Activated CD4-positive, alpha-beta T cell treated with anti-CD3 and anti-CD28 coated beads, Interleukin-2, amount 50 U/mL, for 16 hours (primary cell): Measurements from ENCODE around the gene ACOT12.
"Not testable (repeated sequence)": the region's sequence is repeated elsewhere in the genome, so short reads cannot be mapped to it uniquely, and the experiment has no call there.

Experiments used
- DNase-seq: peaks from one replicate; pipeline ENCODE4 v3.0.0-alpha.2; 2020

Gene ACOT12

DNA sequence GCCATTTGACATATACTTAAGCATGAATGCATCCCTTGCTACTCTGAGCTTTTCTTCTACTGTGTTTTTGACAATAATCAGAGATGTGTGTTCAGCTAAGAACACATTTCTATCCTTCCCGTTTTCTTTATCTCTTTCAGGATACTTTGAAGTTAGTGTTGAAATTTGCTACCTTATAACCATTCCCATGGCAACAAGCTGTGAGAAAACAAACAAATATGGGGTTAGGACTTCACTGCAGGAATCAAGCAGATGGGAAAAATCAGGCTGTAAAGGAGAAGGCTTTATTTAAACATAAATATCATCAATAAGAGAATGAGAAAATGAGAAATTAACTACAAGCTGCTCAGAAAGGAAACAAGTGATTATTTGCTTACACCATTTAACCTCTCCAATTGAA, 57.4 kb downstream of the ACOT12 start:
- DNase-seq: no peak

DNA sequence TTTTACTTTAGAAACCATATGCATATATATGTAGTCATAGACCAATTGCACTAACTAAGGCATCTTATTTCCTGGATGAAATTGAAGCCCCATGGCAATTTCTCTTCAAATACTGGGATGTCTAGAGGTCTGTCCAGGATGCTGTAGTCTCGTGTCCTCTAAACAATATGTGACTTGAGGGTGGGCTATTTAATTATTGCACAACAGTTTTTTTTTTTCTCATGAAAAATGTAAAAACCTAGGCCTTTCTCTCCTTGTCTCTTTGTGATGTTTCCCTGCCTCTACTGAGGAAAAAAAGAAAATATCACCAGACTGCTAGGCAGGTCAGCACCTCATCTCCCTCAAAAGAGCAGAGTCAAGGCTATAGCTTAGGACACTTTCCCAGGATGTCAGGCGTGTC, 58.0 kb downstream of the ACOT12 start:
- no peak for DNase-seq

DNA sequence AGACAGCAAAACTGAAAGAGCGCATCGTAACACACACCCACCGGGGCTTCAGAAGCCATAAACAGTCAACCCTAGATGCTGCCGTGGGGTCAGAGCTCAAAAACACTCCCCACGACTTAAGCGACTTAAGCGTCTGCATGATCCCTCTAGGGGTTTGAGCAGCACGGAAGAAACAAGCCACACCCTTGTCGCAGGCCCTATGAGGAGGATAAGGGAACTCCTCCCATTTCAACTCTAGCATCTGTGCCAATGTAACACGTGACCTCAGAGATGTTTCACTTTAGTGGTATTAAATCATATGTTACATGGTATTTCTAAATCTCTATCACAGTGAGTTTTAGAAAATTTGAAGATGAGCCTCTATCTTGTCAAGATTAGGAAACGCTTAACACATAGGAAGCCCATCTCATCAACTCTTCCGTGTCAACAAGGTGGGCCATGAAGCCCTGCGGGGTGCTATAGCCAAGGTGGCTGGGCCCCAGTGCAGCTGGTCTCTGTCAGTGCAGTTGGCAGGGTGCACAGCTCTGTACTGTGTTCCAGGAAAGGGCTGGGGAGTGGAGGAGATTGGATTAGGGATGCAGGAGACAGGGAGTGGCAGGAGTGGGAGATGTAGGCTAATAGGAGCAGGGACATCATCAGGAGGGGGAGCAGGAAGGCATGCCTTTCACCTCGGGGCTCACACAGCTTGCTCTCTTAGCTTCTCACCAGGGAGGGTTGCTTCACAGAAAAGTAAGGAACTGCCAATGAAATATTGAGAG, 59.5 kb downstream of the ACOT12 start:
- DNase-seq: no peak

DNA sequence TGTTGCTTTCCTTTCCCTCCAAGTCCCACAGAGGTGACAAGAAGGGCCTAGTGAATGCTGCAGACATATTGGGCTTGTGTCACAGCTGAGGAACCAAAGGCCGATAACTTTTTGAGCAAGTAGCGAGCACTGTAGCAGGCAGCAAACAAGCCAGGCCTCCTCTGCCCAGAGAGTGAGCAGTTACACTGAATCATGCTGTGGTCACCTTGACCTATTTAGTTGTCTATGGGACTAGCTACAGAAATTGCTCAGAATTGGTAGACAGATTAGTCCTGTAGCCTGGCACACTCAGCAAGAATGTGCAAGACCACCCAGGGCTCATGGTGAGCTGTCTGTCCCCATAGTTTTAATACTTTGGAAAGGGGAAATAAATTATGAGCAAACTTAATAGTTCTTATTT, 67.4 kb downstream of the ACOT12 start:
- peak; percentile 24 for DNase-seq

DNA sequence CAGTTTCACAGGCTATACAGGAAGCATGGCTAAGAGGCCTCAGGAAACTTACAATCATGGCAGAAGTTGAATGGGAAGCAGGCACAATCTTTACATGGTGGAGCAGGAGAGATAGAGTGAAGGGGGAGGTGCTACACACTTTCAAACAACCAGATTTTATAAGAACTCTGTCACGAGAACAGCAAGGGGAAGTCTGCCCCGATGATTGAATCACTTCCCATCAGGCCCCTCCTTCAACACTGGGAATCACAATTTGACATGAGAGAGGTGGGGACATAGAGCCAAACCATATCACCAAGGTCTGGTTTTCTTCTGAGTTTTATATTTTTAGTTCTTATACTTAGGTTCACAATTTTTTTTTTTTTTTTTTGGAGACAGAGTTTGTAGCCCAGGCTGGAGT, 76.4 kb downstream of the ACOT12 start:
- no peak for DNase-seq

DNA sequence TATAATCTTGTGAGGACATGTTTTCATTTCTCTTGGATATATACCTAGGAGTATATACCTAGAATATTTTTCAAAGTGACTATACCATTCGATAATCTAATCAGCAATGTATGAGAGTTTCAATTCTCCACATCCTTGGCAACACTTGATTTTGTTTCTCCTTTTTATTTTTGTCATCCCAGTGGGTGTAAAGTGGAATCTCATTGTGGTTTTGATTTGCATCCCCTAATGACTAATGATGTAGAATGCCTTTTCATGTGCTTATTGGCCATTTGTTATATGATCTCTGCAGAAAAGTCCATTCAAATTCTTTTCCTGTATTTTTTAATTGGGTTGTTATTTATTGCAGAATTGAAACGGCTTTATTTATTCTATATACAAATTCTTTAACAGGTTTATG, 77.4 kb downstream of the ACOT12 start:
- no peak for DNase-seq

DNA sequence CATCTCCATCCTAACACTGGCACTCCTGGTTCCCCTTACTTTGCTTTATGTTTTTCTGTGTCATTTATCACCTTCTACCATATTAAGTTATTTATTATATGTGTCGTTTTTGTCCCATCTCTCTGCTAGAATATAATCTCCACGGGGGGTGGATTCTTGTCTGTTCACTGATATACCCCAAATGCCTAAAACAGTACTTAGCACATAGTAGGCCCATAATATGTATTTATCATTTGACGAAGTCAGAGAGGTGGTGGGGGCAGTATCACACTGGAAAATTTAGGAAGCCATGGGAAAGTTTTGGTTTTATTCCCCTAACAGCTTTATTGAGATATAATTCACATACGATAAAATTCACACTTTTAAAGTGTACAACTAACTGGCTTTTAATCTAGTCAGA, 78.1 kb downstream of the ACOT12 start:
- DNase-seq: no peak

DNA sequence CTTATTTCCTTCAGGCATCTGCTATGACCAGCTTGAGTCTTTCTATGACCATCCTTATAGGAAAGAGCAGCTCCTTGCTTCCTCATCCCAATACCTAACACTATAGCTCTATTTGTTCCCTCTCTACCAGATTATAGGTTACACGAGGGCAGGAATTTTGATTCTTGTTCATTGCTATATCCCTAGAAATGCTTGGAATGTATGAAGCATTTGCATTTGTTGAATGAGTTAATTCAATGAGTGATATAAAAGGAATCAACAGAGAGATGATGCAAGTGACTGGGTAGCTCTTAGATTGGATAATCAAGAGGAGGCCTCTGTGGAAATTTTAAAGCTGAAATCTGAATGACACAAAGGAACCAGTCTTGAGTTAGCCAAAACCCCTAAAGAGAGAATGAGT, 78.6 kb downstream of the ACOT12 start:
- no peak for DNase-seq

DNA sequence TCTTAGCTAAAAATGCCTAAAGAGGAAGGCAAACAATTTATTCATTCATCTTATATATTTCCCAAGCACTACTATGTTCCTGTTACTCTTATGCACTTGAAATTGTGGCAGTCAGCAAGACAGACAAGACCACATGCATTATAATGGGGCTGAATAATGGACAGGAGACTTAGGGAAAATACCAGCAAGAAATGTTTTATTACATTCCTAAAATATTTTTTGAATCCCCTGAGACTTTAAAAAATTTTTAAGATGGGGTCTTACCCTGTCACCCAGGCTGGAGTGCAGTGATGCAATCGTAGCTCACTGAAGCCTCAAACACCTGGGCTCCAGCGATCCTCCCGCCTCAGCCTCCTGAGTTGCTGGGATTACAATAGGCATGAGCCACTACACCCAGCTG, 79.4 kb downstream of the ACOT12 start:
- no peak for DNase-seq

DNA sequence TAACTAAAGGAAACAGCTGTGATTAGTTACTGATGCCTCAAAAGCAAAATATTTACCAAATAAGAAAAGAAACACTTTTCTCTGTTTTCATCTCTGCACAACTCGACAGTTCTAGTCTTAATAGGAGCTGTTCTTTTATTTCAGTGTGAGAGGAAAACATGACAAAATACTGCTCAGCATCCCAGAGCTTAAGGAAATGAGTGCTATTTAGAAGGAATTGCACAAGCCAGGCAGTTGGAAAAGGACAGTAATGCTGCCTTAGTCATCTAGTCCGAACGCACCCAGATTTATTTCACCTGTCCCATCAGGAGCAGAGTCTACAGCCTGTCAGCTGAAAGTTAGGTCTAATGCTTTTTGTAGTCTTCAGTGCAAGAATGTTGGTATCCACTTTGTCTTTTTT, 80.2 kb downstream of the ACOT12 start:
- no peak for DNase-seq

DNA sequence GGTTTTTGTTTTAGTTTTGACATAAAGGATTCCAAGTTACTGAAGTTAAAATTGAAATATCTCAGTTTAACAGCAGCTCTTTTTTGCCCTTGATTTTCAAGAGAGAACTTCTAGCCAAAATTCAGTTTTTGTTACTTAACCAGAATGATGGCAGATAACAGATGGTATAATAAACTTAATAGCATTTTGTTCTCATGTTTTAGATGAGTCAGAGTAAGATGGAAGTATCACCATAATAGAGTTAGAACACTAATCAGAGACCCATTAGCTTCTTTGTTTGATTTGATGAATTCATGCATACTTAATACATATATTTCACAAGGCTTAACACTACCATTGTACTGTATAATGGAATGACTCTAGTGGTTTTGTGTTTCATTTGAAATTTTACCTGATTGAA, 80.7 kb downstream of the ACOT12 start:
- DNase-seq: no peak

DNA sequence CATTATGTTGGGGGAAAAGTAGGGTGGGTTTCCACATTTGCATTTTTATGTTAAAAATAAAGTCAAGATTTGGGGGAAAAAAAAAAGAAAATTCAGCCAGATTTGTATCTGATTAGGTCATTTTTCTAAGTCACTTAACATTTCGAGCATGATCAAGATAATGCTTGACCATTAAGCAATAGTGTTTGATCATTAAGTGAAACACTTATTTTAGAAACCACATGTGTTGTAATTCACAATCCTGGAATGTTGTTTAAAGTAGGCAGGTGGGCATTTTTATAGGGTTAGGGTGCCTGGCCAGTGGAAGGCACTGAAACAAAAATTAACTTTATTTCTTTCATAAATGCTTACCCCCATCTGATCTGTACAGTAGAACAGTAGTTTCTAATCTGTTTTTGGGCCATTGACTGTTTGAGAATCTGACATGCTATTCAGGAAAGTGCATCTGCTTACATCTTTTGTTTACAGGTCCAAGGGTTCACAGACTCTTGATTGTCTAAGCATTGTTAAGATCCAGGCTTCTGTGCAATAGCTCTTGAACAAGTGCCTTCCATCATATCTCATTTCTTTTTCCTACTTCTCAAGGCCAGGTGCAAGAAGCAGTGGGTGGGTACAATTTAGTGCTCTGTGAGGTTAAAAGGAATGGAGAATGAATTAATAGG, 83.4 kb downstream of the ACOT12 start:
- no peak for DNase-seq

DNA sequence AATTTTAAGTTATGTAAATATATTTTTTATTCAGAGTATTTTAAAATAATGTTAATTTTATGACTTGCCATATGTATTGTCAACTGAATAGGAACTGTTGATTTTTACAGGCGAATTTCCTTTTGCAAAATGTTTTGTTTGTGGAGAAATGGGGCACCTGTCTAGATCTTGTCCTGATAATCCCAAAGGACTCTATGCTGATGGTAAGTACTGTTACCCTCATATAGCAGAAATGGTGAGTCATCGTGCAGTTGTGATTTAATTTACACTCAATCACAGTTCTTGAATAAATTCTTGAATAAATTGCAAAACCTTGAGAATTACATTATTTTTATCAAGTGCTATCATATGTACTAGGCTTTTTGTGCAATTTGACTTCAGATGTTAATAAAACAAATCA, 85.1 kb downstream of the ACOT12 start:
- no peak for DNase-seq

DNA sequence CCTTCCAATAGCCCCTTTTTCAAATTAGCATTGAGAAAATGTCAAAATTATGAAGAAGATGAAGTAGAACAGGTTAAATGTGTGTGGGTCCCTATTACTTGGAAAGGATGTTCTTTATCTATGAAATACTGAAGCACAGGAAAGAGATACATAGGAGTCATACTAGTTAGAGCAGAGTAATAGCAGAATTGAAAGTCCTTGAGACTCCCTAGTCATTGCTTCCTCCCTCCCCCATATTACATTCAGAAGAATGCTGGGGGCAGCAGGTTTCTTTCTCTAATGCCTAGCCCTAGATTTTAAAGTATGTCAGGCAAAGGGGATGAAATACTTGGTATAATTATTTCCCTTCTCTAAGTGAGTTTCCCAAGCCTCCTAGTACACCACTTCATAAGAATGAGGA, 88.1 kb downstream of the ACOT12 start:
- DNase-seq: peak; percentile 62

DNA sequence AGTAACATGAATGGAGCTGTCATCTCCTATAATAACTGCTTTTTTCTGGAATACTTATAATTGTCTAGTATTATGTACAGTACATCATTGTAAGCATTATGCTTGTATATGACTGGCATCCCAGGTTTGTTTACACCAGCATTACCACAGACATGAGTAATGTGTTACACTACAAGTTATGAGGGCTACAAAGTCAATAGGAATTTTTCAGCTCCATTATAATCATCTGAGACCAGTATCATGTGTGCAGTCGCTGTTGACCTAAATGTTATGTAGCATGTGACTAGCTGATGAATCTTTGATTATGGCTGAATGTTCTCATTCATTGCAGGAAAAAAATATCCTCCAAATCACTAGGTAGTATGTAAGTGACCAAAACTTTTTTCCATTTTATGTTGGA, 90.4 kb downstream of the ACOT12 start:
- no peak for DNase-seq

DNA sequence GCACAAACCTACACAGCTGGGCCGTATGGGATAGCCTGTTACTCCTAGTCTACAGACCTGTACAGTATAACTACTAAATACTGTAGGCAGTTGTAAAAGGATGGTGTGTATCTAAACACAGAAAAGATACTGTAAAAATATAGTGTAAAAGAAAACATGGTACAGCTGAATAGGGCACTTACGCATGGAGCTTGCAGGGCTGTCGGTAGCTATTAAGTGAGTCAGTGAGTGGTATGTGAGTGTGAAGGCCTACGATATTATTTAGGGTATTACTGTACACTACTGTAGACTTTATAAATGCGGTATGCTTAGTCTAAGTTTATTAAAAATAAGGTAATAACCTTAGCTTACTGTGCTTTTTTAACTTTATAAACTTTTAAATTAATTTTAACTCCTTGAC, 91.3 kb downstream of the ACOT12 start:
- DNase-seq: no peak

DNA sequence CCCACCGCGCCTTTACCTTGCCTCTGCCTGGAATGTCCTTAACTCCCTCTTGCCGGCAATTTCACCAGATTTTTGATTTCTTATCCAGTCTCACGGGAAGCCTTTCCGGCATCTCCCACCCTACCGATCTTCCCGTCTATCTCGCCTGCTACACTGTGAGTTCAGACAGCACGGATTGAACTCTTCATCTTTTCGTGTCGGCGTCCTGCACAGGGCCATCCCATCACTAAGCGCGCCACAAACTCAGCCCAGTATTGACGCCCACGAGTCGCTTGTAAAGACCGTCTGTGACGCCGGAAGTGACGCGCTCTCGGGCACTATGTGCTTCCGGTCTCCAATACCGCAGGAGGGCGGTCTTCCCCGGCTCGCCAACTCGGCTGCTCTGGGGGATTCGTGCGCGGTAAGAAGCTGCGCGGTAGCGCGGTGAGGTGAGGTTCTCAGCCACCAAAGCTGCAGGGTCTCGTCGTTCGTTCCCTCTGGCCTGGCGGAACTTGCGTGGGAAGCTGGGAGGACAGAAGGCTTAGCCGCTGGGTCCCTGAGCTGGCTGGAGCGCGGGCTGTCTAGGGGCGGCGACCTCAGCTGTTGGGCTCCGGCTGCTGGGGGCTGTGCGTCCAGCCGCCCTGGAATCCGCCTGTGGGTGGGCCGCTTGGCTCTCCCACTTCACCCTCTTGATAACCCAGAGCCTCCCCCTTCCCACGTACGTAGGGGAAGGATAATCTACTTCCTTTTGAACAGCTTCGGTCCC, 92.5 kb downstream of the ACOT12 start, which contains the start of gene ZCCHC9:
TSS of gene ZCCHC9 (plus strand) at position 317 of the 745 bp plus-strand sequence. CDS start 3,171 bp downstream, outside the sequence.
- DNase-seq: peak; percentile 95

DNA sequence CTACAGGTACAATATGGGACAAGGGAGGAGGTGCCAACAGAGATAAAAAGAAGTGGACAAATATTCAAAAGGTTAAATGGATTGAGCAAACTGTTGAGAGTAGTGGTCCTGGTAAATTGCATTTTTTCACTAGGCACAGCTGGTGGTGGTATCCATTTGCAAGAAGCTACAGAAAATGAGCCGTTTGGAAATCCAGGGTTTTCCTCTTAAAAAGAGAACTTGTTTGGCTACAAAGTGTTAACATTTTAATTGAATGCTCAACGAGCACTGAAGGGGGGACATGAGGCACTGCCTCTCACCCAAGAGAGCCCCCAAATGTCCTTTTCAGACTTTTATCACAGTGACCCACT, 93.0 kb downstream of the ACOT12 start:
- no peak for DNase-seq

DNA sequence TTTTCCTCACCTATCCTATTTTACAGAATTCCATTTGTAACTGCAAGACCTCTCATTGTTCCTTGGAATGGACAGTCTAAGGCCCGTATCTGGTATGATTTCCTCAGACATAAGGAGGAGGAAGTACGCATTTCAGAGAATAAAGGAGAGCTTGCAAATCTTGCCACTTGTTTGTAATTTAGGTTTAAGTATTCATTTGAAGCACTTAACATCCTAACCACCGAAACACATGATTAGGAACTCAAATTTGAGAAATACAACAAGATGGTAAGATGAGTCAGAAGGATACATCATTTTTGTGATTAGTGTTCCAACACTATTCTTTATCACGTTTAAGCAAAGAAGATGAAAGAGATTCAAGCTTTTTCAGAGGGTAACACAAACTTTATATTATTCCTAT, 96.4 kb downstream of the ACOT12 start:
- DNase-seq: peak; percentile 62

DNA sequence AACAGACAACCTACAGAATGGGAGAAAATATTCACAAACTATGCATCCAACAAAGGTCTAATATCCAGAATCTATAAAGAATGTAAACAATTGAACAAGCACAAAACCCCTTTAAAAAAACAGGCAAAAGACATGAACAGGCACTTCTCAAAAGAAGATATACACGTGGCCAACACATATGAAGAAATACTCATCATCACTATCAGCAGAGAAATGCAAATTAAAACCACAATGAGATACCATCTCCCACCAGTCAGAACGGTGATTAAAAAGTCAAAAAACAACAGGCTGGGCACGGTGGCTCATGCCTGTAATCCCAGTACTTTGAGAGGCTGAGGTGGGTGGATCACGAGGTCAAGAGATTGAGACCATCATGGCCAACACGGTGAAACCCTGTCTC, 99.9 kb downstream of the ACOT12 start:
- not testable (repeated sequence) for DNase-seq

DNA sequence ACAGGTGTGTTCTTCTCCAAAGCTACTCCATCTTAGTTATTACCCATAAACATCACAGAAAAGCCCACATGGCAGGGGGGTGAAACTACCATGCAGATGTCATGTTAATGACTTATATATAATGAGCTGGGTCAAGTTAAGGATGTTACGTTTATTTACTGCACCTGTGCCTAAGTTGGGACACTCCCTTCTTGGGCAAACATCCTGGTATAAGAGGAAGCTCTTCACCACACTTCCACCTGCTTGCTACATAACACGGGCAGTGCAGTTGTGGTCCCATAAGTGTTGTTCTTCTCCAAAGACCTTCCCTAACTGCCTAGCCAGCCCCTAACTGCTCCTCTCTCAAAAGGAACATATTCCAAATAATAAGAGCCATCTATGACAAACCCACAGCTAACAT, 101.8 kb downstream of the ACOT12 start:
- no peak for DNase-seq

DNA sequence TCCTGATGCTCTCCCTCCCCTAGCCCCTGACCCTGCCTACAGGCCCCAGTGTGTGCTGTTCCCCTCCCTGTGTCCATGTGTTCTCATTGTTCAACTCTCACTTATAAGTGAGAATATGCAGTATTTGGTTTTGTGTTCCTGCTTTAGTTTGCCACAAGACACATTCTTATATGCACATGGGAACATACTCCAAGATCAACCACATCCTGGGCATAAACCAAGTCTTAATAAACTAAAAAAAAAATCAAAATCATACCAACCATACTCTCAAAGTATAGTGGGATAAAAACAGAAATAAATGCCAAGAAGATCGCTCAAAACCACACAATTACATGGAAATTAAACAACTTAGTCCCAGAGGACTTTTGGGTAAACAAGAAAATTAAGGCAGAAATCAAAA, 103.8 kb downstream of the ACOT12 start:
- no peak for DNase-seq

DNA sequence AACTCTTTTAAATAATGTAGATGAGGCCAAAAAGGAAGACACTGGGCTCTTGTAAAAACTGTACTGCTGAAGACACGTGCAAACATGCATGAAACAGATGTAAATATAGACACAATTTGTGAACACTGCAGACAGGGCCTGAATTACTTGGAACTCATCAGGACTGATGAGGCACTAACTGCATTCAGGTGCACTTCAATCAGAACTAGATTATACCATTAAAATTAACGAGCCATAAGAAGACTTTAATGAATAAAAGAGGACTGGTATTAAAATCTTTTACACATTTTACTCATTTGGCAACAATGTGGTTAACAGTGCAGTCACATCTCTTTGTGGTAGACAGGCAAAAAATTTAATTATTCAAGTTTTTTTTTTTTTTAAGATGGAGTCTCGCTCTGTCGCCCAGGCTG, 105.9 kb downstream of the ACOT12 start:
- DNase-seq: peak; percentile 45

DNA sequence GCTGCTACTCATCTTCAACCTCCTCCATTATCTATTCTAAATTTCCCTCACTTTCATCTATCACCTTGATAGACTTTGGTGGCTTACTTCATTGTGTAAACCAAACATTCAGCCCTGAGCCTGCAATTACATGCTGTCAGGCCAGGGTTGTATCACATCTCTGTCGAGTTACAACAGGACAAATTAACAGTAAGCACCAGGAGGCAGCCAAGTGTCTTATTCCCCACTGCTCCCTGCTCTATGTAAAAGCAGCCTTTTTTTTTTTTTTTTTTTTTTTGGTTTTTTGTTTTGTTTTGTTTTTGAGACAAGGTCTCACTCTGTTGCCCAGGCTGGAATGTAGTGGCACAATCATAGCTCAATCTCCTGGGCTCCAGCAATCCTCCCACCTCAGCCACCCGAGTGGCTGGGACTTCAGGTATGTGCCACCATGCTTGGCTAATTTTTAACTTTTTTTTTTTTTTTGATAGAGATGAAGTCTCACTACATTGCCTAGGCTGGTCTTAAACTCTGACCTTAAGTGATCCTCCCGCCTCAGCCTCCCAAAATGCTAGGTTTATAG, 107.8 kb downstream of the ACOT12 start:
- DNase-seq: no peak
